Measurements from ENCODE around the gene CFHR5.
"Not testable (repeated sequence)": the region's sequence is repeated elsewhere in the genome, so short reads cannot be mapped to it uniquely, and the experiment has no call there.

The CFHR5 gene

GRCh38 chr1:197017558-197018146, 40.3 kb downstream of the CFHR5 start:
- DNase-seq (ENCODE audit: low read depth in 2 of 2) = no peak

GRCh38 chr1:197021716-197022115, 44.4 kb downstream of the CFHR5 start:
- DNase-seq (ENCODE audit: low read depth in 2 of 2) = no peak

GRCh38 chr1:197024460-197024859, 47.1 kb downstream of the CFHR5 start:
- no peak for DNase-seq (ENCODE audit: low read depth in 2 of 2)

- DNase-seq (ENCODE audit: low read depth in 2 of 2) = no peak
These were observed 50.0 kb downstream of the CFHR5 start for GRCh38 chr1:197027359-197027758.

GRCh38 chr1:197029749-197030148, 52.4 kb downstream of the CFHR5 start:
- DNase-seq (ENCODE audit: low read depth in 2 of 2) = no peak

GRCh38 chr1:197034631-197035339, 57.4 kb downstream of the CFHR5 start:
- DNase-seq (ENCODE audit: low read depth in 2 of 2) = not testable (repeated sequence)

- DNase-seq (ENCODE audit: low read depth in 2 of 2) = no peak
These were observed 59.5 kb downstream of the CFHR5 start for GRCh38 chr1:197036861-197037260.

- no peak for DNase-seq (ENCODE audit: low read depth in 2 of 2)
These were observed 64.4 kb downstream of the CFHR5 start for GRCh38 chr1:197041486-197042353.

GRCh38 chr1:197042676-197043341, 65.5 kb downstream of the CFHR5 start:
- DNase-seq (ENCODE audit: low read depth in 2 of 2) = no peak

- no peak for DNase-seq (ENCODE audit: low read depth in 2 of 2)
These were observed 71.7 kb downstream of the CFHR5 start for GRCh38 chr1:197049100-197049499.
